K562 (cell line): ENCODE measurements around the gene CALU. TPM values are rescaled to one million over a fixed set of nuclear protein-coding genes. Genes with fewer than 3 reads are reported as not detected.
A peak's percentile ranks its signal among the peaks of the same experiment; 100 is the strongest.

ENCODE experiments used
- ATAC-seq: fragments of 200-7000 bp; cut with Tn5 transposase; 3 replicates; pipeline ENCODE4 v1.9.1; 2020; ENCODE audit warnings: moderate library complexity
- BruUV-seq: library from RNA; stranded (reverse); fragments of 400-500 nt; replicated peaks from 2 replicates; lab custom pipeline; 2021; lab: Mats Ljungman, UMichigan
- CTCF ChIA-PET: fragments of 300-600 bp; formaldehyde crosslinking; extraction: SDS; loops from one replicate; lab custom pipeline; 2021; ENCODE audit warnings: low intra/inter-chr PET ratio; lab: Yijun Ruan, JAX
- POLR2A ChIA-PET: fragments of 300-600, 350-650 bp; sonication (Branson Sonifier 250); formaldehyde crosslinking; extraction: SDS; loops from one replicate; lab custom pipeline; 2021; ENCODE audit warnings: antibody characterized with exemption, inconsistent platforms; lab: Yijun Ruan, JAX
- DNase-seq, 4 experiments: peaks; one replicate each; pipeline versions ENCODE4 v3.0.0 to v3.0.0-alpha.2; 2011 to 2018; ENCODE audit warnings: low spot score in 3 of 4, mixed read lengths in 3 of 4; ENCODE audit errors: extremely low read depth in 1 of 4
- FAIRE-seq: peaks from 2 replicates; lab custom pipeline; 2011; peaks lifted over from hg19 to GRCh38; lab: Jason Lieb, UNC
- H2AFZ ChIP-seq: 2 replicates; pipeline ENCODE4 v1.6.0; 2011; ENCODE audit warnings: low read depth, low read length, control low read depth, inconsistent platforms
- H3K27ac ChIP-seq: fragments of 200-600 bp; 3 replicates; pipeline ENCODE4 v1.8.0; 2011; ENCODE audit warnings: low read depth, mild to moderate bottlenecking, control low read depth, inconsistent platforms, low read length, moderate library complexity, mixed read lengths; ENCODE audit errors: extremely low read depth
- H3K27me3 ChIP-seq, 2 experiments: fragments of 300-600 bp in 1 of 2; 2 replicates in 1 of 2; 3 replicates in 1 of 2; pipeline versions ENCODE4 v1.6.0 to v1.8.0; 2011; ENCODE audit warnings: inconsistent platforms in 2 of 2, low read length in 2 of 2, mild to moderate bottlenecking in 1 of 2, mixed read lengths in 1 of 2, moderate library complexity in 1 of 2; ENCODE audit not compliant: control insufficient read depth in 2 of 2, insufficient read depth in 2 of 2
- H3K36me3 ChIP-seq: fragments of 300-600 bp; 3 replicates; pipeline ENCODE4 v1.8.0; 2011; ENCODE audit warnings: mild to moderate bottlenecking, low read length, inconsistent platforms; ENCODE audit not compliant: control insufficient read depth, insufficient read depth
- H3K4me1 ChIP-seq, 2 experiments: fragments of 200-600 bp in 1 of 2; replicated peaks in 1 of 2; 2 replicates in 1 of 2; 3 replicates in 1 of 2; pipeline versions ENCODE4 v1.5.1 to v1.8.0; 2011; ENCODE audit warnings: inconsistent platforms in 2 of 2, low read length in 2 of 2, mild to moderate bottlenecking in 1 of 2, mixed read lengths in 1 of 2, moderate library complexity in 1 of 2; ENCODE audit not compliant: control insufficient read depth in 2 of 2, insufficient read depth in 2 of 2
- H3K4me2 ChIP-seq: 2 replicates; pipeline ENCODE4 v1.6.1; 2011; ENCODE audit warnings: low read length, control low read depth, inconsistent platforms, mixed read lengths; ENCODE audit not compliant: insufficient read depth
- H3K4me3 ChIP-seq: fragments of 200-600 bp; sonication (generic), shearing (Covaris generic); 2 replicates; pipeline ENCODE4 v1.5.1; 2016; ENCODE audit warnings: control low read depth, inconsistent platforms
- H3K79me2 ChIP-seq: fragments of 200-600 bp; 3 replicates; pipeline ENCODE4 v1.8.0; 2011; ENCODE audit warnings: low read length, inconsistent platforms; ENCODE audit not compliant: control insufficient read depth, insufficient read depth
- H3K9ac ChIP-seq, 2 experiments: 2 replicates each; pipeline versions ENCODE4 v1.6.0 to v1.6.1; 2011; ENCODE audit warnings: low read depth in 2 of 2, low read length in 2 of 2, control low read depth in 1 of 2, inconsistent platforms in 1 of 2, mild to moderate bottlenecking in 1 of 2, mixed read lengths in 1 of 2; ENCODE audit not compliant: insufficient read depth in 1 of 2
- H3K9me1 ChIP-seq: one replicate; pipeline ENCODE4 v1.6.0; 2011; ENCODE audit warnings: inconsistent platforms, mild to moderate bottlenecking, low read length, moderate library complexity; ENCODE audit not compliant: control insufficient read depth, insufficient read depth
- H3K9me3 ChIP-seq: replicated peaks from 2 replicates; pipeline ENCODE4 v1.5.1; 2011; ENCODE audit warnings: low read depth, low read length, inconsistent platforms; ENCODE audit not compliant: control insufficient read depth, insufficient read depth
- H4K20me1 ChIP-seq: replicated peaks from 2 replicates; pipeline ENCODE4 v1.6.1; 2011; ENCODE audit warnings: low read length, inconsistent platforms, mixed read lengths; ENCODE audit not compliant: control insufficient read depth, insufficient read depth
- FUS ChIP-seq: fragments of 200-400 bp; formaldehyde crosslinking; optimal IDR thresholded peaks from 2 replicates; pipeline ENCODE3; 2017; ENCODE audit warnings: low read depth, low read length
- POLR2A ChIP-seq: fragments of 450-650 bp; conservative IDR thresholded peaks from 2 replicates; pipeline ENCODE4 v1.6.1; 2016
- POLR2AphosphoS5 ChIP-seq: IDR thresholded peaks from 2 replicates; pipeline ENCODE4 v1.6.1; 2011; ENCODE audit warnings: mild to moderate bottlenecking, low read depth, low read length, moderate library complexity; ENCODE audit not compliant: control insufficient read depth, insufficient read depth
- POLR2G ChIP-seq: fragments of 200-400 bp; formaldehyde crosslinking; IDR thresholded peaks from 2 replicates; pipeline ENCODE4 v1.6.1; 2017; ENCODE audit warnings: low read depth, mild to moderate bottlenecking, antibody characterized with exemption, low read length, moderate library complexity
- POLR2H ChIP-seq: IDR thresholded peaks from 2 replicates; pipeline ENCODE4 v1.6.1; 2016; ENCODE audit warnings: missing genetic modification characterization, low read depth, mild to moderate bottlenecking, control low read depth, missing compliant biosample characterization, moderate library complexity
- SMC3 ChIP-seq: conservative IDR thresholded peaks from 2 replicates; pipeline ENCODE4 v1.6.1; 2011; ENCODE audit warnings: low read depth, low read length, improper control_type of control experiment; ENCODE audit not compliant: insufficient read depth
- STAT5B ChIP-seq: fragments of 250-450 bp; sonication (Bioruptor Pico); IDR thresholded peaks from 2 replicates; pipeline ENCODE4 v1.8.0; 2021; ENCODE audit warnings: mild to moderate bottlenecking, inconsistent platforms
- SUPT5H ChIP-seq: fragments of 450-650 bp; IDR thresholded peaks from 2 replicates; pipeline ENCODE4 v1.6.1; 2016
- WGBS: fragments of 100-300 bp; shearing (Covaris generic); methylation state at CpG from one replicate; pipeline ENCODE4 v1.1.6; 2016; ENCODE audit warnings: low coverage, mixed read lengths; ENCODE audit not compliant: insufficient coverage; ENCODE audit errors: missing lambda C conversion rate; 5-methylcytosine and 5-hydroxymethylcytosine counted together
- in situ Hi-C: fragments of 300-500 bp; cut with MboI; formaldehyde crosslinking; loops from 4 replicates; pipeline ENCODE4 v1.15.0; 2018; ENCODE audit warnings: inconsistent platforms, mixed read lengths
- intact Hi-C: fragments of 100-400 bp; cut with micrococcal nuclease; formaldehyde crosslinking; loops from 2 replicates; pipeline ENCODE4 v1.14.2; 2022
- polyA plus RNA-seq, 8 experiments: library from polyadenylated mRNA; depleted of rRNA in 4 of 8; stranded (reverse) in 5 of 8; unstranded in 3 of 8; fragments of >200 nt; fragmentation: Nextera tagmentation in 2 of 8; fragmentation: Illumina TruSeq in 1 of 8; extraction: Ambion mirVana in 2 of 8; extraction: Trizol in 1 of 8; gene quantifications; 2 replicates each; pipeline versions ENCODE4 v1.2.1 to v1.2.3, GENCODE V29; 2011 to 2014; ENCODE audit warnings: inconsistent platforms in 1 of 8, missing spikeins in 1 of 8
- total RNA-seq, 7 experiments: library from RNA; depleted of rRNA in 6 of 7; stranded (reverse); fragments of >200 nt in 6 of 7; fragmentation: Illumina TruSeq in 2 of 7; extraction: Trizol in 2 of 7; gene quantifications; 2 replicates each; pipeline versions ENCODE4 v1.2.1 to v1.2.3, GENCODE V29; 2011 to 2021; ENCODE audit warnings: low replicate concordance in 1 of 7

Gene CALU
- total and polyA plus RNA-seq, 9 of the 15 experiments (the other 6 are each of a cell fraction or from before 2014, with no cell fraction given): 166 to 286 (median 215) TPM

- DNase-seq (no peak), ATAC-seq (no peak), FAIRE-seq (no peak)
- intact Hi-C loops: loop anchor here (10.0 kb wide), 1 partner anchor 284 kb away; the partner anchor contains the start of gene METTL2B
- no peak overlapping the region for H3K9ac ChIP-seq
- BruUV-seq: no TSS peak
- no peak overlapping the region for H2AFZ ChIP-seq
- H3K4me2 ChIP-seq: no peak overlapping the region
- peaks cover 94% of the 10 kb centered on the region for H3K36me3 ChIP-seq
- 0 out of 2 replicates have a peak, but pooled peaks have one; percentile 8 for TF ChIP-seq POLR2AphosphoS5
- peak; percentile 16 for TF ChIP-seq SUPT5H
- 0 out of 2 replicates have a peak, but pooled peaks have one; percentile 33 for TF ChIP-seq POLR2A
- no peak for TF ChIP-seq STAT5B (CRISPR knock-in tag)
- TF ChIP-seq POLR2H (tag): 0 out of 2 replicates have a peak, but pooled peaks have one; percentile 31
- CTCF ChIA-PET: no interaction called here
- no peak overlapping the region for H3K4me3 ChIP-seq
- H3K27ac ChIP-seq: no peak overlapping the region
- no peaks in the 10 kb centered on the region for H3K4me1 ChIP-seq
- H4K20me1 ChIP-seq: peaks cover 3% of the 10 kb centered on the region
- no peaks in the 10 kb centered on the region for H3K9me3 ChIP-seq
- in situ Hi-C loops: no loop called here
- no peaks in the 10 kb centered on the region for H3K27me3 ChIP-seq
- H3K79me2 ChIP-seq: peaks cover 17% of the 10 kb centered on the region; the same call in 2 of the 3 replicates
- H3K9me1 ChIP-seq: peaks cover 3% of the 10 kb centered on the region
- POLR2A ChIA-PET: interaction anchor here (0.6 to 12.2 kb wide), 8 partner anchors 9 to 46 kb away, joined by 3 to 216 read pairs (median 4); partner anchors contain the start of gene CALU
These were observed 20.1 kb downstream of the CALU start for GRCh38 chr7:128759242-128759641.

- CTCF ChIA-PET: no interaction called here
- in situ Hi-C loops: no loop called here
- Histone ChIP-seq H3K4me2 (no peak overlapping the region), H3K4me1 (no peaks in the 10 kb centered on the region), H3K9ac (no peak overlapping the region), H3K9me1 (peaks cover 8% of the 10 kb centered on the region), H3K36me3 (peaks cover 89% of the 10 kb centered on the region), H3K27ac (no peak overlapping the region), H3K27me3 (no peaks in the 10 kb centered on the region), H3K79me2 (no peaks in the 10 kb centered on the region), H3K9me3 (no peaks in the 10 kb centered on the region), H3K4me3 (no peak overlapping the region), H2AFZ (no peak overlapping the region), H4K20me1 (peaks cover 5% of the 10 kb centered on the region; the same call in 1 of the 2 replicates)
- ATAC-seq (no peak), DNase-seq (no peak), FAIRE-seq (no peak)
- TF ChIP-seq FUS (no peak), POLR2G (no peak), SMC3 (no peak)
- WGBS: 95% methylated on average over 3 of the region's 3 CpGs
- intact Hi-C loops: no loop called here
- BruUV-seq: no TSS peak
- POLR2A ChIA-PET: interaction anchor here (0.7 to 1.0 kb wide), 3 partner anchors 10 to 1442 kb away, joined by 3 to 4 read pairs (median 3); partner anchors contain the start of gene TMEM209
These were observed 24.4 kb downstream of the CALU start for GRCh38 chr7:128763541-128763940.
